ENCODE measurements around the gene KRCC1. TPM values are rescaled to one million over a fixed set of nuclear protein-coding genes. Genes with fewer than 3 reads are reported as not detected.
"Not testable (repeated sequence)": the region's sequence is repeated elsewhere in the genome, so short reads cannot be mapped to it uniquely, and the experiment has no call there.

KRCC1 gene
- total and polyA plus RNA-seq, 8 donors, result 7.0 to 48.0 (median 25.9) TPM

GRCh38 chr2:87995756-87996155 is 59.8 kb downstream of the KRCC1 start:
- Histone ChIP-seq H3K4me1 (no peaks in the 10 kb centered on the region), H3K27ac (no peak overlapping the region), H3K36me3 (no peaks in the 10 kb centered on the region), H3K27me3 (no peaks in the 10 kb centered on the region), H3K4me3 (no peak overlapping the region), H3K9me3 (no peaks in the 10 kb centered on the region)
- intact Hi-C loops (cut with DNase I; ENCODE audit: low total_unique reads), result no loop called here
- WGBS, 5 donors, result 53 to 81% (median 78%) methylated on average over 1 of the region's 1 CpG
- TF ChIP-seq EP300 (IDR thresholded peaks at IDR 0.05), result no peak
- no peak for TF ChIP-seq POLR2A (IDR thresholded peaks at IDR 0.05)
- no peak for TF ChIP-seq CTCF (IDR thresholded peaks at IDR 0.05)
- TF ChIP-seq POLR2AphosphoS5 (IDR thresholded peaks at IDR 0.05), result no peak
- DNase-seq, result peak in 1 of 2 donors; percentile 0

- H3K27me3 ChIP-seq; H3K4me1 ChIP-seq; H3K36me3 ChIP-seq; H3K9me3 ChIP-seq; DNase-seq; H3K4me3 ChIP-seq; H3K27ac ChIP-seq; intact Hi-C loops (cut with DNase I; ENCODE audit: low total_unique reads): not testable (repeated sequence)
- WGBS, 5 donors, result 68 to 88% (median 78%) methylated on average over 6 to 7 of the region's 7 CpGs
Measured at GRCh38 chr2:87994304-87994850, 61.2 kb downstream of the KRCC1 start.

- H3K9me3 ChIP-seq; H3K27me3 ChIP-seq; H3K27ac ChIP-seq; H3K4me1 ChIP-seq; H3K36me3 ChIP-seq; intact Hi-C loops (cut with DNase I; ENCODE audit: low total_unique reads); H3K4me3 ChIP-seq; DNase-seq: not testable (repeated sequence)
- 14 to 25% (median 20%) methylated on average over 1 to 2 of the region's 3 CpGs for WGBS, 5 donors
Measured at GRCh38 chr2:87992569-87992968, 63.0 kb downstream of the KRCC1 start.

GRCh38 chr2:87987473-87987872 is 68.1 kb downstream of the KRCC1 start:
- H3K27ac ChIP-seq; intact Hi-C loops (cut with DNase I; ENCODE audit: low total_unique reads); H3K9me3 ChIP-seq; H3K36me3 ChIP-seq; H3K4me3 ChIP-seq; H3K4me1 ChIP-seq; DNase-seq; H3K27me3 ChIP-seq: not testable (repeated sequence)
- no CpG with 5 or more reads among the region's 1 CpG for WGBS, 5 donors

- 73 to 80% (median 77%) methylated on average over 5 of the region's 5 CpGs; no CpG with 5 or more reads in 2 of the 5 donors for WGBS, 5 donors
Measured at GRCh38 chr2:87985902-87986301, 69.7 kb downstream of the KRCC1 start.

GRCh38 chr2:87981182-87981581 is 74.4 kb downstream of the KRCC1 start:
- H3K4me1 ChIP-seq; H3K27ac ChIP-seq; H3K9me3 ChIP-seq; H3K27me3 ChIP-seq; intact Hi-C loops (cut with DNase I; ENCODE audit: low total_unique reads); DNase-seq; H3K4me3 ChIP-seq; H3K36me3 ChIP-seq: not testable (repeated sequence)
- WGBS, 5 donors, result no CpG with 5 or more reads among the region's 3 CpGs

More at GRCh38 chr2:87985902-87986301, 69.7 kb downstream of the KRCC1 start:
- H3K36me3 ChIP-seq; H3K4me3 ChIP-seq; H3K9me3 ChIP-seq; H3K4me1 ChIP-seq; DNase-seq; H3K27me3 ChIP-seq; intact Hi-C loops (cut with DNase I; ENCODE audit: low total_unique reads); H3K27ac ChIP-seq: not testable (repeated sequence)

Small RNA genes within 50 kb of the gene (small RNA-seq; reads per million reads assigned to genes)
- 0 reads per million in 4 donors for gene MIR4780
- 0.46 to 1.2 (median 0.55) reads per million in 4 donors for gene RNU2-63P

Other genes starting within 250 kb of the KRCC1 start
- gene RGPD2, start 230.0 kb downstream of the KRCC1 start, total RNA-seq, result 1 to 10 TPM in 3 of 5 donors, not detected in 2; 2.6 to 9.2 (median 6.4) TPM
- 1 to 10 TPM in 2 of 3 donors, under 1 TPM in 1; 0.12 to 3.1 (median 2.0) TPM for gene RGPD2, start 230.0 kb downstream of the KRCC1 start, polyA plus RNA-seq
- not detected for gene RNU2-63P, start 39.2 kb downstream of the KRCC1 start, total RNA-seq
- gene RNU2-63P, start 39.2 kb downstream of the KRCC1 start, polyA plus RNA-seq, result not detected
- 10 to 100 TPM in 4 of 5 donors, 1 to 10 TPM in 1; 7.5 to 25.4 (median 14.1) TPM for gene SMYD1, start 12.0 kb upstream of the KRCC1 start, total RNA-seq
- gene SMYD1, start 12.0 kb upstream of the KRCC1 start, polyA plus RNA-seq, result under 1 TPM; 0.12 to 0.48 (median 0.15) TPM
- 100 to 1,000 TPM in 1 of 5 donors, 1 to 10 TPM in 1, not detected in 3; 8.6 to 347 TPM for gene FABP1, start 72.3 kb upstream of the KRCC1 start, total RNA-seq
- 1 to 10 TPM; 3.8 to 7.2 (median 4.4) TPM for gene FABP1, start 72.3 kb upstream of the KRCC1 start, polyA plus RNA-seq
- gene THNSL2, start 114.6 kb upstream of the KRCC1 start, total RNA-seq, result 10 to 100 TPM in 2 of 5 donors, 1 to 10 TPM in 3; 1.3 to 24.6 (median 7.0) TPM
- 10 to 100 TPM; 13.9 to 23.7 (median 23.3) TPM for gene THNSL2, start 114.6 kb upstream of the KRCC1 start, polyA plus RNA-seq

Data from stomach (tissue), 9 donors.